Islet of Langerhans (tissue), 1 donor: ENCODE results near the gene C1orf21.

Experiments
- FAIRE-seq: peaks from one replicate; lab custom pipeline; 2011; peaks lifted over from hg19 to GRCh38; lab: Jason Lieb, UNC

Gene C1orf21

GRCh38 chr1:184630679-184631060 is 243.8 kb downstream of the C1orf21 start:
- no peak for FAIRE-seq

- FAIRE-seq: no peak
Observed at GRCh38 chr1:184632415-184633175, 245.8 kb downstream of the C1orf21 start.

- no peak for FAIRE-seq
Observed at GRCh38 chr1:184633785-184634184, 247.0 kb downstream of the C1orf21 start.

GRCh38 chr1:184634296-184634695 is 247.5 kb downstream of the C1orf21 start:
- FAIRE-seq: no peak

- FAIRE-seq: no peak
Observed at GRCh38 chr1:184635347-184635979, 248.6 kb downstream of the C1orf21 start.

GRCh38 chr1:184635980-184636431 is 249.2 kb downstream of the C1orf21 start:
- FAIRE-seq: no peak

- no peak for FAIRE-seq
Observed at GRCh38 chr1:184637664-184638240, 250.9 kb downstream of the C1orf21 start.

GRCh38 chr1:184639205-184639604 is 252.4 kb downstream of the C1orf21 start:
- no peak for FAIRE-seq

- FAIRE-seq: no peak
Observed at GRCh38 chr1:184640505-184640904, 253.7 kb downstream of the C1orf21 start.

- FAIRE-seq: no peak
Observed at GRCh38 chr1:184641894-184642293, 255.1 kb downstream of the C1orf21 start.

GRCh38 chr1:184643661-184644060 is 256.8 kb downstream of the C1orf21 start:
- FAIRE-seq: no peak

- no peak for FAIRE-seq
Observed at GRCh38 chr1:184644771-184645170, 257.9 kb downstream of the C1orf21 start.

- no peak for FAIRE-seq
Observed at GRCh38 chr1:184646178-184646701, 259.4 kb downstream of the C1orf21 start.

- no peak for FAIRE-seq
Observed at GRCh38 chr1:184646824-184647223, 260.0 kb downstream of the C1orf21 start.

GRCh38 chr1:184647471-184647870 is 260.6 kb downstream of the C1orf21 start:
- FAIRE-seq: no peak

- no peak for FAIRE-seq
Observed at GRCh38 chr1:184648160-184648855, 261.5 kb downstream of the C1orf21 start.

GRCh38 chr1:184648856-184649201 is 262.0 kb downstream of the C1orf21 start:
- FAIRE-seq: no peak

GRCh38 chr1:184649451-184649888 is 262.6 kb downstream of the C1orf21 start:
- no peak for FAIRE-seq

- FAIRE-seq: no peak
Observed at GRCh38 chr1:184650177-184650866, 263.5 kb downstream of the C1orf21 start.

- no peak for FAIRE-seq
Observed at GRCh38 chr1:184655185-184655584, 268.4 kb downstream of the C1orf21 start.

- no peak for FAIRE-seq
Observed at GRCh38 chr1:184656221-184656620, 269.4 kb downstream of the C1orf21 start.

- no peak for FAIRE-seq
Observed at GRCh38 chr1:184658055-184658454, 271.2 kb downstream of the C1orf21 start.
